GM12872 (cell line): ENCODE results near the gene KRT84.

Source experiments
- CTCF ChIP-seq: IDR thresholded peaks from 3 replicates; pipeline ENCODE4 v1.5.1; 2011; ENCODE audit warnings: low read depth, mild to moderate bottlenecking, low read length, moderate library complexity; ENCODE audit not compliant: insufficient read depth

KRT84 gene

GRCh38 chr12:52392465-52393007, 7.1 kb upstream of the KRT84 start:
- TF ChIP-seq CTCF: no peak

GRCh38 chr12:52391618-52392002, 6.2 kb upstream of the KRT84 start:
- no peak for TF ChIP-seq CTCF

- TF ChIP-seq CTCF: peak; percentile 72
Measured at GRCh38 chr12:52390739-52391617, 5.5 kb upstream of the KRT84 start.

- TF ChIP-seq CTCF: no peak
Measured at GRCh38 chr12:52389313-52390207, 4.1 kb upstream of the KRT84 start.

GRCh38 chr12:52387859-52388258, 2.4 kb upstream of the KRT84 start:
- TF ChIP-seq CTCF: no peak

- TF ChIP-seq CTCF: no peak
Measured at GRCh38 chr12:52383331-52383730, 2.1 kb downstream of the KRT84 start.

- TF ChIP-seq CTCF: no peak
Measured at GRCh38 chr12:52382854-52383253, 2.6 kb downstream of the KRT84 start.
